ENCODE results near the gene MEGF11.

The MEGF11 gene

GRCh38 chr15:66221126-66221525 is 32.4 kb downstream of the MEGF11 start:
- no peaks in the 10 kb centered on the region for H3K4me1 ChIP-seq (ENCODE audit: control insufficient read depth, insufficient read depth, low read length)
- no peaks in the 10 kb centered on the region for H3K27me3 ChIP-seq (ENCODE audit: control insufficient read depth, insufficient read depth, low read length)
- no peak overlapping the region for H3K9ac ChIP-seq (ENCODE audit: low read depth, low read length)
- H3K4me3 ChIP-seq (ENCODE audit: low read depth, low read length): no peak overlapping the region
- H3K36me3 ChIP-seq (ENCODE audit: control insufficient read depth, insufficient read depth, low read length): no peaks in the 10 kb centered on the region
- no peaks in the 10 kb centered on the region for H3K9me3 ChIP-seq (ENCODE audit: control insufficient read depth, insufficient read depth, low read length)

- H3K27me3 ChIP-seq (ENCODE audit: control insufficient read depth, insufficient read depth, low read length): no peaks in the 10 kb centered on the region
- no peaks in the 10 kb centered on the region for H3K4me1 ChIP-seq (ENCODE audit: control insufficient read depth, insufficient read depth, low read length)
- H3K4me3 ChIP-seq (ENCODE audit: low read depth, low read length): no peak overlapping the region
- no peaks in the 10 kb centered on the region for H3K36me3 ChIP-seq (ENCODE audit: control insufficient read depth, insufficient read depth, low read length)
- no peak overlapping the region for H3K9ac ChIP-seq (ENCODE audit: low read depth, low read length)
- no peaks in the 10 kb centered on the region for H3K9me3 ChIP-seq (ENCODE audit: control insufficient read depth, insufficient read depth, low read length)
Observed at GRCh38 chr15:66220601-66221000, 32.9 kb downstream of the MEGF11 start.

GRCh38 chr15:66219339-66219738 is 34.2 kb downstream of the MEGF11 start:
- no peaks in the 10 kb centered on the region for H3K9me3 ChIP-seq (ENCODE audit: control insufficient read depth, insufficient read depth, low read length)
- H3K36me3 ChIP-seq (ENCODE audit: control insufficient read depth, insufficient read depth, low read length): no peaks in the 10 kb centered on the region
- H3K27me3 ChIP-seq (ENCODE audit: control insufficient read depth, insufficient read depth, low read length): no peaks in the 10 kb centered on the region
- H3K9ac ChIP-seq (ENCODE audit: low read depth, low read length): no peak overlapping the region
- H3K4me3 ChIP-seq (ENCODE audit: low read depth, low read length): no peak overlapping the region
- H3K4me1 ChIP-seq (ENCODE audit: control insufficient read depth, insufficient read depth, low read length): no peaks in the 10 kb centered on the region

DNA sequence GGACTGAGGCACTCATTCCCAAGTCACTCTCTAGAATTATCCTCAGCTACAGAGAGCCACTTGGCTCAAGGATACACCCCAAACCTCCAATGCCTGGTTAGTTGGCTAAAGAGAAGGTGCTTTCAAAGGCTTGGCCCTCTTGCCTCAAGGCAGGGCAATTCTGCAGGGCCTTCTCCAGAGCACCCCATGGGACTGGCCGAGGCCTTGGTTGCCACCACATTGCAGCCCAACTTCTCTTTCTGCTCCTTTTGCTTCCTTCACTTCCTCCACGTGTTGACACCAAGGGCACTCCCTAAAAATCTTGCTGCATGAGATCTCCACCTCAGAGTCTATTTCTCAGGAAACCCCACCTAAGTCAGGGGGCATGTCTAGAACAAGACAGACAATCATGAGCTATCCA is 36.7 kb downstream of the MEGF11 start:
- H3K9ac ChIP-seq (ENCODE audit: low read depth, low read length): no peak overlapping the region
- no peaks in the 10 kb centered on the region for H3K9me3 ChIP-seq (ENCODE audit: control insufficient read depth, insufficient read depth, low read length)
- no peaks in the 10 kb centered on the region for H3K27me3 ChIP-seq (ENCODE audit: control insufficient read depth, insufficient read depth, low read length)
- H3K4me3 ChIP-seq (ENCODE audit: low read depth, low read length): no peak overlapping the region
- no peaks in the 10 kb centered on the region for H3K4me1 ChIP-seq (ENCODE audit: control insufficient read depth, insufficient read depth, low read length)
- H3K36me3 ChIP-seq (ENCODE audit: control insufficient read depth, insufficient read depth, low read length): no peaks in the 10 kb centered on the region

- Histone ChIP-seq H3K4me3 (ENCODE audit: low read depth, low read length) (no peak overlapping the region), H3K36me3 (ENCODE audit: control insufficient read depth, insufficient read depth, low read length) (no peaks in the 10 kb centered on the region), H3K9ac (ENCODE audit: low read depth, low read length) (no peak overlapping the region), H3K9me3 (ENCODE audit: control insufficient read depth, insufficient read depth, low read length) (no peaks in the 10 kb centered on the region), H3K4me1 (ENCODE audit: control insufficient read depth, insufficient read depth, low read length) (no peaks in the 10 kb centered on the region), H3K27me3 (ENCODE audit: control insufficient read depth, insufficient read depth, low read length) (no peaks in the 10 kb centered on the region)
Observed at GRCh38 chr15:66215811-66216210, 37.7 kb downstream of the MEGF11 start.

GRCh38 chr15:66214246-66214645 is 39.3 kb downstream of the MEGF11 start:
- no peak overlapping the region for H3K9ac ChIP-seq (ENCODE audit: low read depth, low read length)
- no peaks in the 10 kb centered on the region for H3K9me3 ChIP-seq (ENCODE audit: control insufficient read depth, insufficient read depth, low read length)
- no peaks in the 10 kb centered on the region for H3K4me1 ChIP-seq (ENCODE audit: control insufficient read depth, insufficient read depth, low read length)
- no peak overlapping the region for H3K4me3 ChIP-seq (ENCODE audit: low read depth, low read length)
- no peaks in the 10 kb centered on the region for H3K27me3 ChIP-seq (ENCODE audit: control insufficient read depth, insufficient read depth, low read length)
- H3K36me3 ChIP-seq (ENCODE audit: control insufficient read depth, insufficient read depth, low read length): no peaks in the 10 kb centered on the region

- no peaks in the 10 kb centered on the region for H3K9me3 ChIP-seq (ENCODE audit: control insufficient read depth, insufficient read depth, low read length)
- no peaks in the 10 kb centered on the region for H3K4me1 ChIP-seq (ENCODE audit: control insufficient read depth, insufficient read depth, low read length)
- no peak overlapping the region for H3K9ac ChIP-seq (ENCODE audit: low read depth, low read length)
- no peaks in the 10 kb centered on the region for H3K27me3 ChIP-seq (ENCODE audit: control insufficient read depth, insufficient read depth, low read length)
- H3K4me3 ChIP-seq (ENCODE audit: low read depth, low read length): no peak overlapping the region
- H3K36me3 ChIP-seq (ENCODE audit: control insufficient read depth, insufficient read depth, low read length): no peaks in the 10 kb centered on the region
Observed at GRCh38 chr15:66212563-66212921, 41.0 kb downstream of the MEGF11 start.

GRCh38 chr15:66211670-66212562 is 41.6 kb downstream of the MEGF11 start:
- no peaks in the 10 kb centered on the region for H3K27me3 ChIP-seq (ENCODE audit: control insufficient read depth, insufficient read depth, low read length)
- no peaks in the 10 kb centered on the region for H3K4me1 ChIP-seq (ENCODE audit: control insufficient read depth, insufficient read depth, low read length)
- no peaks in the 10 kb centered on the region for H3K9me3 ChIP-seq (ENCODE audit: control insufficient read depth, insufficient read depth, low read length)
- no peaks in the 10 kb centered on the region for H3K36me3 ChIP-seq (ENCODE audit: control insufficient read depth, insufficient read depth, low read length)
- no peak overlapping the region for H3K4me3 ChIP-seq (ENCODE audit: low read depth, low read length)
- no peak overlapping the region for H3K9ac ChIP-seq (ENCODE audit: low read depth, low read length)

DNA sequence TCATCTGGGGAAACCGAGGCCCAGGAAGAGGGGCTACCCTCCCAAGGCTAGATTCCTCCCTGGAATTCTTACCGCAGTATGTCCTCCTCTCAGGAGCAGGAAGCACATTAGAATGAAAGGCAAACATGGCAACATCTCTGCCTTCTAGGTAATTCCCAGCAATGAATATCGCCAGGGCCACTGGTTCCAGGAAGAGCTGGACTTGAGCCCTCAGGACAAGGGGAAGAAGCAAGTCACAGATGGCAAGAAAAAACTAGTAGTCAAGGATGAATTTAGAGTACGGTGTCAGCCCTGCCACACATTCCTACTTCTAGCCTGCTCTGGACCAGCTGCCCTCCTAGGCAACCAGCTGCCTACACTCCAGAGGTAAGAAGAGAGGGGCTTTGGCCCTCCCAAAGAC is 42.9 kb downstream of the MEGF11 start:
- Histone ChIP-seq H3K4me3 (ENCODE audit: low read depth, low read length) (no peak overlapping the region), H3K27me3 (ENCODE audit: control insufficient read depth, insufficient read depth, low read length) (no peaks in the 10 kb centered on the region)

GRCh38 chr15:66198757-66199156 is 54.8 kb downstream of the MEGF11 start:
- no peak overlapping the region for H3K4me3 ChIP-seq (ENCODE audit: low read depth, low read length)
- H3K9me3 ChIP-seq (ENCODE audit: control insufficient read depth, insufficient read depth, low read length): no peaks in the 10 kb centered on the region
- H3K36me3 ChIP-seq (ENCODE audit: control insufficient read depth, insufficient read depth, low read length): no peaks in the 10 kb centered on the region
- H3K9ac ChIP-seq (ENCODE audit: low read depth, low read length): no peak overlapping the region
- H3K27me3 ChIP-seq (ENCODE audit: control insufficient read depth, insufficient read depth, low read length): no peaks in the 10 kb centered on the region
- no peaks in the 10 kb centered on the region for H3K4me1 ChIP-seq (ENCODE audit: control insufficient read depth, insufficient read depth, low read length)

More for the DNA sequence above, 42.9 kb downstream of the MEGF11 start:
- Histone ChIP-seq H3K4me1 (ENCODE audit: control insufficient read depth, insufficient read depth, low read length) (no peaks in the 10 kb centered on the region), H3K36me3 (ENCODE audit: control insufficient read depth, insufficient read depth, low read length) (no peaks in the 10 kb centered on the region), H3K9me3 (ENCODE audit: control insufficient read depth, insufficient read depth, low read length) (no peaks in the 10 kb centered on the region), H3K9ac (ENCODE audit: low read depth, low read length) (no peak overlapping the region)

DNA sequence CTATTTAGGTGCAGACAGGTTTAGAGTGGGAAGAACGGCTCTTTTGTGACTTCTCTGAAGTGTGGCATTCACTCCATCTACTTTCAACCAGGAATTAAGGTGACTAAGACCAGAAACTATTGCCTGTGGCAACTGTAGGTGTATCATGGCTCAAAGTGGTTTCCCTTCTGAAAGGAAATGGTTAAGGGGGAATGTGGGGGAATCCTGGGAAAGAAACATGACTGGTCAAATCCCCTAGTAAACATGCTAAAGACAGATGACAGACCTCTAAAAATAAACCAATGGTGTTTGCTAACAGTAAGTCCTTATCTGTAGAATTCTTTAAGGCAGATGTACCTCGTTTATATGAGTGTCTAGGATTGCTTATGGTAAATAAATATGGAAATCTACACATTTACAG is 56.9 kb downstream of the MEGF11 start:
- no peaks in the 10 kb centered on the region for H3K36me3 ChIP-seq (ENCODE audit: control insufficient read depth, insufficient read depth, low read length)
- no peaks in the 10 kb centered on the region for H3K4me1 ChIP-seq (ENCODE audit: control insufficient read depth, insufficient read depth, low read length)
- H3K4me3 ChIP-seq (ENCODE audit: low read depth, low read length): no peak overlapping the region
- no peak overlapping the region for H3K9ac ChIP-seq (ENCODE audit: low read depth, low read length)
- H3K27me3 ChIP-seq (ENCODE audit: control insufficient read depth, insufficient read depth, low read length): no peaks in the 10 kb centered on the region
- no peaks in the 10 kb centered on the region for H3K9me3 ChIP-seq (ENCODE audit: control insufficient read depth, insufficient read depth, low read length)

DNA sequence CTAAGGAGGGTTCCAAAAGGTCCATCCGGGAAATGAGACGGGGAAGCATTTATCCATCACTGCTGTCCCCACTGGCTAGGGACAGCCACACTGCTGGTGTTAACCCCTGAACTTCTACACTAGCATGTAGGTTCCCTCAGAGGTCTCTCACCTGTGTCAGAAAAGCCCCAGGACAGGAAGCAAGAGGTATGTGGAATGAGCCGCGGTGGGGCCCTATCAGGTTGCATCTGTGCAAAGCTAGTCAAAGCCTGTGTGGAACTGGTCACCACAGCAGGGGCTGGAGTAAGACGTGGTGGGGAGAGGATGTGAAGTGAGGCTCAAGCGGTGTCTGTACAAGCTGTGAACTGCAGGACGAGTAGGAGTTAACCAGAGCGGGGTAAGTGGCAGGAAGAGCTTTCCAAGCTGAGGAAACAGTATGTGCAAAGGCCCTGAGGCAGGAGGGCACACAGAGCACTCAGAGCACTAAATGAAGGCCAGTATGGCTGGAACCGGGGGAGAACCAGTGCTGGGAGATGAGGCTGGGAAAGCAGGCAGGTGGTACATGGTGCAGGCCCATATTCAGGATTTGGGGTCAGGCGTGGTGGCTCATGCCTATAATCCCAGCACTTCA is 57.8 kb downstream of the MEGF11 start:
- H3K4me3 ChIP-seq (ENCODE audit: low read depth, low read length): no peak overlapping the region
- H3K4me1 ChIP-seq (ENCODE audit: control insufficient read depth, insufficient read depth, low read length): peaks cover 4% of the 10 kb centered on the region
- no peaks in the 10 kb centered on the region for H3K36me3 ChIP-seq (ENCODE audit: control insufficient read depth, insufficient read depth, low read length)
- H3K9me3 ChIP-seq (ENCODE audit: control insufficient read depth, insufficient read depth, low read length): no peaks in the 10 kb centered on the region
- no peak overlapping the region for H3K9ac ChIP-seq (ENCODE audit: low read depth, low read length)
- no peaks in the 10 kb centered on the region for H3K27me3 ChIP-seq (ENCODE audit: control insufficient read depth, insufficient read depth, low read length)
